Rectal smooth muscle tissue (tissue), 1 donor: ENCODE data around the gene PPP3R1.

Experiments
- H3K27ac ChIP-seq: one replicate; pipeline ENCODE4 v1.7.0; 2013; ENCODE audit warnings: low read depth, low read length, inconsistent platforms
- H3K27me3 ChIP-seq: one replicate; pipeline ENCODE4 v1.7.0; 2013; ENCODE audit warnings: low read length; ENCODE audit not compliant: control insufficient read depth, insufficient read depth
- H3K36me3 ChIP-seq: one replicate; pipeline ENCODE4 v1.7.0; 2013; ENCODE audit warnings: low read length; ENCODE audit not compliant: control insufficient read depth, insufficient read depth
- H3K4me1 ChIP-seq: one replicate; pipeline ENCODE4 v1.7.0; 2013; ENCODE audit warnings: low read length; ENCODE audit not compliant: control insufficient read depth, insufficient read depth
- H3K4me3 ChIP-seq: one replicate; pipeline ENCODE4 v1.7.0; 2013; ENCODE audit warnings: low read length
- H3K9ac ChIP-seq: one replicate; pipeline ENCODE4 v1.7.0; 2013; ENCODE audit warnings: low read length

PPP3R1 gene

GRCh38 chr2:68141875-68142274 lies 110.5 kb downstream of the PPP3R1 start:
- Histone ChIP-seq H3K27me3 (no peaks in the 10 kb centered on the region), H3K4me1 (no peaks in the 10 kb centered on the region), H3K27ac (no peak overlapping the region), H3K4me3 (no peak overlapping the region), H3K36me3 (peaks cover 2% of the 10 kb centered on the region), H3K9ac (no peak overlapping the region)

GRCh38 chr2:68135448-68136320 lies 116.6 kb downstream of the PPP3R1 start:
- Histone ChIP-seq H3K27ac (no peak overlapping the region), H3K27me3 (no peaks in the 10 kb centered on the region), H3K4me3 (no peak overlapping the region), H3K4me1 (no peaks in the 10 kb centered on the region), H3K36me3 (peaks cover 2% of the 10 kb centered on the region), H3K9ac (no peak overlapping the region)

- H3K27ac ChIP-seq, result no peak overlapping the region
- H3K4me3 ChIP-seq, result no peak overlapping the region
- H3K27me3 ChIP-seq, result no peaks in the 10 kb centered on the region
- no peak overlapping the region for H3K9ac ChIP-seq
- peaks cover 2% of the 10 kb centered on the region for H3K36me3 ChIP-seq
- no peaks in the 10 kb centered on the region for H3K4me1 ChIP-seq
Measured at GRCh38 chr2:68134554-68134953, 117.8 kb downstream of the PPP3R1 start.

- H3K4me1 ChIP-seq, result no peaks in the 10 kb centered on the region
- H3K36me3 ChIP-seq, result peaks cover 2% of the 10 kb centered on the region
- H3K27me3 ChIP-seq, result no peaks in the 10 kb centered on the region
Measured at GRCh38 chr2:68134120-68134519, 118.2 kb downstream of the PPP3R1 start.

More at GRCh38 chr2:68134120-68134519, 118.2 kb downstream of the PPP3R1 start:
- Histone ChIP-seq H3K27ac (no peak overlapping the region), H3K4me3 (no peak overlapping the region), H3K9ac (no peak overlapping the region)
